Dermis microvascular lymphatic vessel endothelial cell (primary cell): ENCODE results near the gene BACH1. TPM values are rescaled to one million over a fixed set of nuclear protein-coding genes. Genes with fewer than 3 reads are reported as not detected.

ENCODE experiments used
- DNase-seq, 2 donors: peaks; one replicate each; pipeline versions ENCODE4 v3.0.0 to v3.0.0-alpha.2; 2010; ENCODE audit warnings: low read depth in 2 of 2
- total RNA-seq: library from RNA; depleted of rRNA; stranded (reverse); fragments of >200 nt; gene quantifications from 2 replicates; pipeline ENCODE4 v1.2.1, GENCODE V29; 2014

The BACH1 gene
- total RNA-seq, 1 donor from 2014 or later, result 25.7 TPM

DNA sequence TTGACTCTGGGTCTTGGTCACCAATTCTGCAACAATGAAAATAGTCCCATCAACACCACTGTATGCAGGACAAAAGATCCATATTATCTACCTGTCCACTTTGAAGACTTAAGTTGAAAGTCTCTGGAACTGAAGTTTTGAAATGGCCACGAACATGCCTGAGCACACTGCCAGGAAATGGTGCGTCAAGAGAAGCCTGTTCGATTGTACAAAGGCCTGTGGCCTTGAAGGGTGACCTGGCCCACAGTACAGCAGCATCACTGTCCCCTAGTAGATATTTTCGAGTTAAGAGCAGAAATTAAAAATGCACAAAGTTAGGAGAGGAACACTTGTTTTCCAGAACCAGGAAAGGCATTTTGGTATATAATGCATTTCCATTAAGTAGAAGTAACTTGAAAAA lies 78.5 kb downstream of the BACH1 start:
- DNase-seq, result no peak

DNA sequence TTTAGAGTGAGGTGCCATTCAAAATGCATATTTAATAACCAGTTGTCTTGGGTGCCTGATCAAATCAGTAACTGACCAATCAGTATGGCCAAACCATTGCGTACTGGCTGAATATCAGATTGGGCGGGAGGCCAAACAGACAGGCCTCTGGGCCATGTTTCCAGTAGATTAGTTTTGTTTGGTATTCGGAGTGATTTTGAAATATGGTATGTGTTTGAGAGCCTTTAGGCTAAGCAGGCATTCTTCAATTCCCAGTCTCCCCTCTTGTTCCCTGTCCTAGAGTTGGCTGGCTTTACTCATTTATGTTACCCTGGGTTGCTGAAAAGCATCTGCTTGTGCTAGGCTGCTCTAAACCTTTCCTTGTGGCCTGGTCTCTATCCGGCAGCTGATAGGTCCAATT lies 80.1 kb downstream of the BACH1 start:
- DNase-seq, result no peak

DNA sequence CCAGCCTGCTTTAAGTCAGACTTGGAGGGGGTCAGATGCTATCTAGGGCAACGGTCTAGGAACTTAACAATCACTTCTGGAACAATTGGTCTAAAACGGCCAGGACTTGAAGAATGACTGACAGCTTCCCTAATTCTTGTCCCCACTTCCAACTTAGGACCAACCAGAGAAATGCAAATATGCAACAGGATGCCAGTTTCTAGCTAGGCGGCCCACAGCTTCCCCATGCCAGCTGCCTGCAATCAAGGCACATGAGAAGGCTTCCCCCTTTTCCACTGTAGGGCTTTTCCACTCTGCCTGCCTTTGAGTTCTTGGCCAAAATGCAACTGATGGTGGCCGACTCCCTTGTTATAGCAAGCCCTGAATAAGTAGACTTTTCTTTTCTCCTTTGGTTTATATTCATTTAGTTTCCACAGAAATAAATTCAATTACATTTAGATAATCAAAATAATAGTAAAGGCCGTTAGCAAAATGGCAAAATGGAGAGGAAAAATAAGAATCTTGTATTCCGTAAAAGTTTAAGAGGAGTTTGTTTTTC lies 80.9 kb downstream of the BACH1 start:
- no peak for DNase-seq

DNA sequence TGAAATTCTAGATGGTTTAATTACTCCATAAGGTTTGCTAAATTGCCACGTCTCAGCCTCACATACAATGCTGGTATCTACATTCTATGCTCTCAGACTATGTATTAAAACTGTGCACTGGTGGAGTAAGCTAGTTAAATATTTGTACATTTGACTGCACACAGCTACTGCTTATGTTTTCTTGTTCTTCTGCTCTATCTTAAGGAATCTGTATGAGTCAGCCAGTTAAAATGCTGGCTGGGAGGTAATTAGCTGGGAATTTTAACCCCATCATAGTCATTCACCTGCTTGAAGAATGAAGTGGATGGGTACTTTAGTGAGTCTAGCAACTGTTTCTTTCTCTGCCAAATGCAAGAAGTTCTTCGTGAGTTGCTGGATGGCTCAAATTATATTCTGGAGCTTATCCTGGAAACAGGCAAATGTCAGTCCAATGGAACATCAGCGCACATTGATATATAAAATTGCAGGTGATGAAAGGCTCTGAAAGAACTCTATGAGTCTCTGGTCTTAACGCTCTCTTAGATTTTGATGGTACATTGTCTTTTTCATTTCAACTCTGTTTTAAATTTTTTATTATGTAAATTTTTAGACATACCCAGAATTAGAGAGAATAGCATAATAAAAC lies 83.4 kb downstream of the BACH1 start:
- DNase-seq, result no peak

DNA sequence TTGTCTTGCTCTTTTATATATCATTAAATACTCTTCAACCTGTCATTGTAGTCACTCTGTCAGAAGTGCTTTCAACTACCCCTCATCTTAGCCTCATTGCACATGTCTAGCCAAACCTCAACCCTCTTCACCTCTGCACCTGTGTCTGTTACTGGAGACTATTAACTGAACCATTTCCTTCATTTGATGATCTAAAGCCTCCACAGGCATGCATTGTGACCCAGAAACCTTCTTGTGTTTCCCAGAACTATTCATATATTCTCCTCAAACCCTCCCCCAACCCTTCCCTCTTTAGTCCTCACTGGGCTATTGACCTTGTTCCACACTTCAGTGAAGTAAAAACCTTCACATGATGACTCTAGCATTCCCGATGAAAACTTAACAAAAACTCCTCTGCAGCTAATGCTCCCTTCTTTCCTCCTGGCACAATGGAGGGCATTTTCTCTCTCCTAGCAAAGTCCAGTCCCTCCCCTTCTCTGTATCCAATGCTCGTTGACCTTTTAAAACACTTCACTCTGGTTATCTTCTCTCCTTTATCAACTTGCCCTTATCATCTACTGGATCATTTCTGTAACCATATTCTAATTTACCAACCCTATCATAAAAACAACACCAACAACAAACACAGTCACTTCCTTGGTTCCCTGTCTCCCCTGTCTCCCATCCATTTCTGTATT lies 86.1 kb downstream of the BACH1 start:
- DNase-seq, result no peak

DNA sequence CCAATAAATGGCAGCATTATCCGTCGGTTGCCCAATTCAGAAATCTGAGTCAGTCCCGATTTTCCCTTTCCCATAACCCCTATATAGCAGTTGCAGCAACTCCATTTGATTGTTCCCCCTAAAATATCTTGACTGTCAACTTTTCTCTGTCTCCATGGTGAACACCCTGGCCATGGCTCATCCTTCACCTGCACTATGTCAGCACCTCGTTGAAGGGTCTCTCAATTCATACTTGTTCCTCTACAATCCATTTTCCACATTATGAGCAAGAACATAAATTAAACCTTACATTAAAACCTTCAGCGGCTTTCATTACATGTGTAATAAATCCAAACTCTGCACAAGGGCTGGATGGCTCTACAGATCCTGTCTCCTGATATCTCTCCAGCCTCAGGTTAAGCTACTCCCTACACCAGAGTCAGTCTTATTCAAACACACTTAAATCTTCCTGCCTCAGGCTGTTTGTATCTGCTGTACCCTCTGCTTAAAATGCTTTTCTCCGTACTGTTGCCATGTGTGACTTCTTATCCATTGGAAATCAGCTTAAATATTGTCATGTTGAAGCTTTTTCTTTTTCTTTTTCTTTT lies 87.3 kb downstream of the BACH1 start:
- no peak for DNase-seq

DNA sequence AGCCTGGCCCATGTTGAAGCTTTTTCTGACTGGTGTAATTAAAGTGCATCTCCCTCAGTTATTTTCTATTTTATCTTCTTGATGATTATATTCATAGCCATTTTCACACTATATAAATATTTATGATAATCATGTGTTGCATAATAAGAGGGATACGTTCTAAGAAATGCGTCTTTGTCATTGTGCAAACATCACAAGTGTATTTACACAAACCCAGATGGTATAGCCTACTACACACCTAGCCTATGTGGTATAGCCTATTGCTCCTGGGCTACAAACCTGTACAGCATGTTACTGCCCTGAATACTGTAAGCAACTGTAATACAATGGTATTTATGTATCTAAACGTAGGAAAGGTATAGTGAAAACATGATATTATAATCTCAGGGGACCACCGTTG lies 88.1 kb downstream of the BACH1 start:
- DNase-seq, result no peak

DNA sequence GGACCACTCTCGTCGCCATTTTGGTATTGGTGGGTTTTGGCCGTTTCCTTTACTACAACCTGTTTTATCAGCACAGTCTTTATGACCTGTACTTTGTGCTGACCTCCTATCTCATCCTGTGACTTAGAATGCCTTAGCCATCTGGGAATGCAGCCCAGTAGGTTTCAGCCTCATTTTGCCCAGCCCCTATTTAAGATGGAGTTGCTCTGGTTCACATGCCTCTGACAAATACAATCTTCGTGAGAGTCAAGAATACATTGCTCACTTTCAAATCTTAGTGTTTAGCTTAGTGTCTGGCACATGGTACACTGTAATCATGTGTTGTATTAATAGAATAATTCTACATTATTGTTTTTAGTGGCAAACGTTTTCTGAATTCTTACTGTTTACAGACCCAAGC lies 88.9 kb downstream of the BACH1 start:
- DNase-seq, result no peak

DNA sequence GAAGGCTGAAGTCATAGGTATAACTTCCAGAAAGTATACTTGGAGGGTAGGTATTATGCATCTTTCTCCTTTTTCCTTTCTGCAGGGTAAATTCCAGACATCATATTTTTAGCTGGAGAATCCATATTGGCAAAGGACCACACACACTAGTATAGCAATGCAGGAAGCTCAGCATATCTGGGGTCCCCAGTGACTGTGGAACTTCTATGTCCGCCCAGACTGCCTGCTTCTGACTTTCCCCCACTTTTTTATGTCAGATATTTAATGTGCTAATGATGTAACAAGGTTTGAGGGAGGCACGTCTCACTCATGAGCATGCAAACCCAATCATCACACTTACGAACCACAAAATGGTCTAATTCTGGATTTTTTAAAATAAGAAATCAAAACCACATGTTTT lies 90.4 kb downstream of the BACH1 start:
- no peak for DNase-seq

DNA sequence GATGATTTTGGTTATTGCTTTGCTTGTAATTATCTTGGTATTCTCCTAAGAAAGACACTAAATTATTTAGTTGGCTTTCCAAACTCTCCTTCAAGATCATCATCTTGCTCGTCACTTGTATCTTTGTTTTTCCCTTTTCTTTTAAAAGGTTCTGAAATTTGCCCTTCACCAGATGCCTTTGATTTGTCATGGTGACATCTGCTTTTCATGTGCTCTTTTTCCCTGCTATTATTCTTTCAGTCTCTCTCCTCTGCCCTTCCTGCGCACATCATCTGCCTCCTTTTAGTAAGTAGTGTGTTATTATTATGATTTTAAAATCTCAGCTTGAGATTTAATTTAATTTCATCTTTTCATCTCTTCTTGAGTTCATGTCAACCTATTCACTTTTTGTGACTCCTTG lies 92.1 kb downstream of the BACH1 start:
- no peak for DNase-seq

DNA sequence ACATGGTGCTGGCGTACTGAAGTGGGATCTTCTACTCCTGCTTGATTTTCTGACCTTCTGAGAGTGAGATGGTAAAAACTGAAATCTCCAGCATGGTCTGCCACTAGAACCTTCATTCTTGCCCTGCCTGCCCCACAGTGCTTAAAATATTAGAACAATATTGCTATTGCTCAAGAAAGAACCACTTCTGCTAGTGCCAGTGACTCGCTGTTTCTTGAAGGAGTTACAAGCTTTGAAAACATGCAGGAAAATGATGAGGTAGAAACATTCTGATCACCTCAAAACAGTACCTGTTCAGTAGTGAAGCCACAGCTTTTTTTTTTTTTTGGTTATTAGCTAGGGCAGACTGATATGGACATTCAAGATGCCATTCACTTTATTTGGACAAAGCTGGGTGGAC lies 95.3 kb downstream of the BACH1 start:
- no peak for DNase-seq

Other genes with a start within 250 kb of the BACH1 start
- gene CCT8, start 225.3 kb upstream of the BACH1 start, total RNA-seq, result 186 and 223 TPM in 2 replicates
- 2.0 and 3.3 TPM in 2 replicates for gene MAP3K7CL, start 168.3 kb upstream of the BACH1 start, total RNA-seq